ENCODE data around the gene PUSL1. TPM values are rescaled to one million over a fixed set of nuclear protein-coding genes. Genes with fewer than 3 reads are reported as not detected.

Gene PUSL1
- total and polyA plus RNA-seq, 2 of the 13 experiments (the other 11 are each of a cell fraction or from before 2014, with no cell fraction given) = 8.3 to 22.2 TPM

DNA sequence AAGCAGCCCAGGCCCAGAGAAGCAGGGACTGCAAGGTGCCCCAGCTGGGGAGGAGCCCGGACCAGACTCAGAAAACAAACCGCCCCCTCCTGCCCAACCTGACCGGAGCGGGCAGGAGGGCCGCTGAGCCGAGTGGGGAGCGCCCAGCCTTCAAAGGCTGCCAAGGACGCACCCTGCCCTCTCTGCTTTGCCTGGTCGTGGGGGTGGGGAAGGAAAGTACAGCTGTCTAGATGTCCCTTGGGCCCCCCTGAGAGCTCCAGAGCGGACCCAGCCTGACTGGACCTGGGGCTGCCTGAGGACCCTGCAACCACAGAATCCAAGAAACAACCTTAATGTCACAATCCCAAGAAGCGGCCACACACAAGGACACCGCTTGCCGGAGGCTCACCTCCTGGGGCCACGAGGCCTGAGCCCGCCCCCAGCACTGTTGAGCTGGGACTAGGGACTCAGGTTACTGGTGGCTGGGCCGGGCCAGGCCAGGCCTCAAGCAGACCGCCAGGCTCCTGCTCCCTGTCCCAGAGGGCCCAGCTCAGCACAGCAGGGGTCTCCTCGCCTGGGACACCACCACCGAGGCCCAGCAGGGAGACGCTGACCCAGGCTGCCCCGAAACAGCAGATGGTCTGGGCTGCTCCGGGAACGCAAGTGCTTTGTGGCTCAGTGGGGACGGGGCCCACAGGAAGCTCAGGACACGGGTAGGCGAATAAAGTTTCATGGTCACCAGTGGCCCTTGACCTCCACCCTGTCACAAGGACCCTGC lies 39.4 kb downstream of the PUSL1 start (continued):
- TF ChIP-seq SNAI1 (CRISPR knock-in tag; IDR thresholded peaks at IDR 0.05; ENCODE audit: borderline replicate concordance) (peak; percentile 85; the same call in 1 of the 2 replicates), CHD2 (IDR thresholded peaks at IDR 0.05; ENCODE audit: low read depth, low read length) (no peak), PRMT3 (CRISPR knock-in tag; IDR thresholded peaks at IDR 0.05; ENCODE audit: borderline replicate concordance, low read depth) (no peak), SNRNP70 (IDR thresholded peaks at IDR 0.05; ENCODE audit: low read depth, low read length) (no peak), ZNF703 (CRISPR knock-in tag; IDR thresholded peaks at IDR 0.05; ENCODE audit: borderline replicate concordance) (no peak), ZFX (CRISPR knock-in tag; IDR thresholded peaks at IDR 0.05; ENCODE audit: low read depth) (peak; percentile 94), ZFY (CRISPR knock-in tag; IDR thresholded peaks at IDR 0.05) (peak; percentile 92), ZNF326 (CRISPR knock-in tag; IDR thresholded peaks at IDR 0.05; ENCODE audit: borderline replicate concordance) (no peak), ZFYVE20 (CRISPR knock-in tag; IDR thresholded peaks at IDR 0.05; ENCODE audit: borderline replicate concordance, low read depth) (no peak)
- TF ChIP-seq, protein P1, sequence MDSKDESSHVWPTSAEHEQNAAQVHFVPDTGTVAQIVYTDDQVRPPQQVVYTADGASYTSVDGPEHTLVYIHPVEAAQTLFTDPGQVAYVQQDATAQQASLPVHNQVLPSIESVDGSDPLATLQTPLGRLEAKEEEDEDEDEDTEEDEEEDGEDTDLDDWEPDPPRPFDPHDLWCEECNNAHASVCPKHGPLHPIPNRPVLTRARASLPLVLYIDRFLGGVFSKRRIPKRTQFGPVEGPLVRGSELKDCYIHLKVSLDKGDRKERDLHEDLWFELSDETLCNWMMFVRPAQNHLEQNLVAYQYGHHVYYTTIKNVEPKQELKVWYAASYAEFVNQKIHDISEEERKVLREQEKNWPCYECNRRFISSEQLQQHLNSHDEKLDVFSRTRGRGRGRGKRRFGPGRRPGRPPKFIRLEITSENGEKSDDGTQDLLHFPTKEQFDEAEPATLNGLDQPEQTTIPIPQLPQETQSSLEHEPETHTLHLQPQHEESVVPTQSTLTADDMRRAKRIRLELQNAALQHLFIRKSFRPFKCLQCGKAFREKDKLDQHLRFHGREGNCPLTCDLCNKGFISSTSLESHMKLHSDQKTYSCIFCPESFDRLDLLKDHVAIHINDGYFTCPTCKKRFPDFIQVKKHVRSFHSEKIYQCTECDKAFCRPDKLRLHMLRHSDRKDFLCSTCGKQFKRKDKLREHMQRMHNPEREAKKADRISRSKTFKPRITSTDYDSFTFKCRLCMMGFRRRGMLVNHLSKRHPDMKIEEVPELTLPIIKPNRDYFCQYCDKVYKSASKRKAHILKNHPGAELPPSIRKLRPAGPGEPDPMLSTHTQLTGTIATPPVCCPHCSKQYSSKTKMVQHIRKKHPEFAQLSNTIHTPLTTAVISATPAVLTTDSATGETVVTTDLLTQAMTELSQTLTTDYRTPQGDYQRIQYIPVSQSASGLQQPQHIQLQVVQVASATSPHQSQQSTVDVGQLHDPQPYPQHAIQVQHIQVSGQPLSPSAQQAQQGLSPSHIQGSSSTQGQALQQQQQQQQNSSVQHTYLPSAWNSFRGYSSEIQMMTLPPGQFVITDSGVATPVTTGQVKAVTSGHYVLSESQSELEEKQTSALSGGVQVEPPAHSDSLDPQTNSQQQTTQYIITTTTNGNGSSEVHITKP (CRISPR knock-in tag; IDR thresholded peaks at IDR 0.05; ENCODE audit: low read depth) = no peak
- TF ChIP-seq, protein P2, sequence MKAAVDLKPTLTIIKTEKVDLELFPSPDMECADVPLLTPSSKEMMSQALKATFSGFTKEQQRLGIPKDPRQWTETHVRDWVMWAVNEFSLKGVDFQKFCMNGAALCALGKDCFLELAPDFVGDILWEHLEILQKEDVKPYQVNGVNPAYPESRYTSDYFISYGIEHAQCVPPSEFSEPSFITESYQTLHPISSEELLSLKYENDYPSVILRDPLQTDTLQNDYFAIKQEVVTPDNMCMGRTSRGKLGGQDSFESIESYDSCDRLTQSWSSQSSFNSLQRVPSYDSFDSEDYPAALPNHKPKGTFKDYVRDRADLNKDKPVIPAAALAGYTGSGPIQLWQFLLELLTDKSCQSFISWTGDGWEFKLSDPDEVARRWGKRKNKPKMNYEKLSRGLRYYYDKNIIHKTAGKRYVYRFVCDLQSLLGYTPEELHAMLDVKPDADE (CRISPR knock-in tag; IDR thresholded peaks at IDR 0.05) = no peak
- TF ChIP-seq, protein P3, sequence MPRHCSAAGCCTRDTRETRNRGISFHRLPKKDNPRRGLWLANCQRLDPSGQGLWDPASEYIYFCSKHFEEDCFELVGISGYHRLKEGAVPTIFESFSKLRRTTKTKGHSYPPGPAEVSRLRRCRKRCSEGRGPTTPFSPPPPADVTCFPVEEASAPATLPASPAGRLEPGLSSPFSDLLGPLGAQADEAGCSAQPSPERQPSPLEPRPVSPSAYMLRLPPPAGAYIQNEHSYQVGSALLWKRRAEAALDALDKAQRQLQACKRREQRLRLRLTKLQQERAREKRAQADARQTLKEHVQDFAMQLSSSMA (CRISPR knock-in tag; IDR thresholded peaks at IDR 0.05) = no peak
- TF ChIP-seq, protein P4, sequence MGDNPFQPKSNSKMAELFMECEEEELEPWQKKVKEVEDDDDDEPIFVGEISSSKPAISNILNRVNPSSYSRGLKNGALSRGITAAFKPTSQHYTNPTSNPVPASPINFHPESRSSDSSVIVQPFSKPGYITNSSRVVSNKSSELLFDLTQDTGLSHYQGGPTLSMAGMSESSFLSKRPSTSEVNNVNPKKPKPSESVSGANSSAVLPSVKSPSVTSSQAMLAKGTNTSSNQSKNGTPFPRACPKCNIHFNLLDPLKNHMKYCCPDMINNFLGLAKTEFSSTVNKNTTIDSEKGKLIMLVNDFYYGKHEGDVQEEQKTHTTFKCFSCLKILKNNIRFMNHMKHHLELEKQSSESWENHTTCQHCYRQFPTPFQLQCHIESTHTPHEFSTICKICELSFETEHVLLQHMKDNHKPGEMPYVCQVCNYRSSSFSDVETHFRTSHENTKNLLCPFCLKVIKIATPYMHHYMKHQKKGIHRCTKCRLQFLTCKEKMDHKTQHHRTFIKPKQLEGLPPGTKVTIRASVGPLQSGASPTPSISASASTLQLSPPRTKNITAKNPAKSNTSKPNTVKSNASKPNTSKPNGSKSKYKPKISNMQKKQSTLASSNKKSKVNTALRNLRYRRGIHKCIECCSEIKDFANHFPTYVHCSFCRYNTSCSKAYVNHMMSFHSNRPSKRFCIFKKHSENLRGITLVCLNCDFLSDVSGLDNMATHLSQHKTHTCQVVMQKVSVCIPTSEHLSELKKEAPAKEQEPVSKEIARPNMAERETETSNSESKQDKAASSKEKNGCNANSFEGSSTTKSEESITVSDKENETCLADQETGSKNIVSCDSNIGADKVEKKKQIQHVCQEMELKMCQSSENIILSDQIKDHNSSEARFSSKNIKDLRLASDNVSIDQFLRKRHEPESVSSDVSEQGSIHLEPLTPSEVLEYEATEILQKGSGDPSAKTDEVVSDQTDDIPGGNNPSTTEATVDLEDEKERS (CRISPR knock-in tag; IDR thresholded peaks at IDR 0.05) = no peak
- TF ChIP-seq, protein P5, sequence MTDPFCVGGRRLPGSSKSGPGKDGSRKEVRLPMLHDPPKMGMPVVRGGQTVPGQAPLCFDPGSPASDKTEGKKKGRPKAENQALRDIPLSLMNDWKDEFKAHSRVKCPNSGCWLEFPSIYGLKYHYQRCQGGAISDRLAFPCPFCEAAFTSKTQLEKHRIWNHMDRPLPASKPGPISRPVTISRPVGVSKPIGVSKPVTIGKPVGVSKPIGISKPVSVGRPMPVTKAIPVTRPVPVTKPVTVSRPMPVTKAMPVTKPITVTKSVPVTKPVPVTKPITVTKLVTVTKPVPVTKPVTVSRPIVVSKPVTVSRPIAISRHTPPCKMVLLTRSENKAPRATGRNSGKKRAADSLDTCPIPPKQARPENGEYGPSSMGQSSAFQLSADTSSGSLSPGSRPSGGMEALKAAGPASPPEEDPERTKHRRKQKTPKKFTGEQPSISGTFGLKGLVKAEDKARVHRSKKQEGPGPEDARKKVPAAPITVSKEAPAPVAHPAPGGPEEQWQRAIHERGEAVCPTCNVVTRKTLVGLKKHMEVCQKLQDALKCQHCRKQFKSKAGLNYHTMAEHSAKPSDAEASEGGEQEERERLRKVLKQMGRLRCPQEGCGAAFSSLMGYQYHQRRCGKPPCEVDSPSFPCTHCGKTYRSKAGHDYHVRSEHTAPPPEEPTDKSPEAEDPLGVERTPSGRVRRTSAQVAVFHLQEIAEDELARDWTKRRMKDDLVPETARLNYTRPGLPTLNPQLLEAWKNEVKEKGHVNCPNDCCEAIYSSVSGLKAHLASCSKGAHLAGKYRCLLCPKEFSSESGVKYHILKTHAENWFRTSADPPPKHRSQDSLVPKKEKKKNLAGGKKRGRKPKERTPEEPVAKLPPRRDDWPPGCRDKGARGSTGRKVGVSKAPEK (CRISPR knock-in tag; IDR thresholded peaks at IDR 0.05; ENCODE audit: borderline replicate concordance) = no peak

Measured in HepG2 (cell line).